HG03066 (cell line): Measurements from ENCODE around the gene CTRB1.
A peak's percentile ranks its signal among the peaks of the same experiment; 100 is the strongest.
"Not testable (repeated sequence)": the region's sequence is repeated elsewhere in the genome, so short reads cannot be mapped to it uniquely, and the experiment has no call there.

Experiments used
- ATAC-seq: cut with Tn5 transposase; IDR thresholded peaks from one replicate; pipeline ENCODE4 v1.9.1; 2021; ENCODE audit warnings: low read depth; ENCODE audit not compliant: unreplicated experiment

CTRB1 gene

GRCh38 chr16:75264999-75265910 is 46.5 kb downstream of the CTRB1 start:
- ATAC-seq, result peak; percentile 10

GRCh38 chr16:75265911-75266701 is 47.3 kb downstream of the CTRB1 start:
- ATAC-seq, result peak; percentile 61

- no peak for ATAC-seq
Observed at GRCh38 chr16:75266738-75267630, 48.2 kb downstream of the CTRB1 start.

GRCh38 chr16:75267631-75268264 is 49.0 kb downstream of the CTRB1 start:
- ATAC-seq, result no peak

- not testable (repeated sequence) for ATAC-seq
Observed at GRCh38 chr16:75269358-75269757, 50.6 kb downstream of the CTRB1 start.

GRCh38 chr16:75271441-75272096 is 52.8 kb downstream of the CTRB1 start:
- ATAC-seq, result no peak

GRCh38 chr16:75272097-75272551 is 53.3 kb downstream of the CTRB1 start:
- no peak for ATAC-seq

- ATAC-seq, result not testable (repeated sequence)
Observed at GRCh38 chr16:75272629-75273028, 53.8 kb downstream of the CTRB1 start.

GRCh38 chr16:75273054-75273925 is 54.5 kb downstream of the CTRB1 start:
- ATAC-seq, result no peak
